ENCODE results near the gene MUC21.

Gene MUC21

DNA sequence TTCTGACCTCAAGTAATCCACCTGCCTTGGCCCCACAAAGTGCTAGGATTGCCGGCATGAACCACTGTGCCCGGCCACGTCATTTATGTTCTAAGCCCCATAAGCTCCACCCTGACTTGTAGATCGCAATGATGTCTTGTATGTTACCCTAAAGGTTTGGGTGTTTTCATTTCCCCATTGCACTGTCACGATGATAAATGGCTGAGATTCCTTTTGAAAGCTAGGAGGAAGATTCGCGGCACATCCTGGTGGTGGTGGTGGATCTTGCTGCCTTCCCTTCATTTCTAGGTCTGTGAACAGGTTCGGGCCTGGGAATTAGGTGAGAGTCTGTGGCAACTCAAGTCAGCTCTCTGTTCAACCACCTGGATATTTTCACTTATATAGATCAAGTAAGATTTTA is 55.0 kb downstream of the MUC21 start:
- no peaks in the 10 kb centered on the region for H3K9me3 ChIP-seq (ENCODE audit: low read length)
- no peak overlapping the region for H3K4me2 ChIP-seq (ENCODE audit: low read length)
- no peak overlapping the region for H2AFZ ChIP-seq (ENCODE audit: low read length)
- TF ChIP-seq CTCF (IDR thresholded peaks at IDR 0.05; ENCODE audit: low read length) (no peak), EZH2 (IDR thresholded peaks at IDR 0.05; ENCODE audit: borderline replicate concordance, low read length) (no peak)
- peaks cover 7% of the 10 kb centered on the region; the same call in 1 of the 2 replicates for H3K27me3 ChIP-seq (ENCODE audit: insufficient read depth, low read length)
- no peaks in the 10 kb centered on the region for H3K4me1 ChIP-seq (ENCODE audit: insufficient read depth, low read length, severe bottlenecking)
- no peaks in the 10 kb centered on the region for H3K79me2 ChIP-seq (ENCODE audit: insufficient read depth, low read length)
- no peak overlapping the region for H3K4me3 ChIP-seq (ENCODE audit: low read depth, low read length, poor library complexity, severe bottlenecking)
- H3K9me2 ChIP-seq (ENCODE audit: low read depth, low read length), result no peaks in the 10 kb centered on the region
- no peak overlapping the region for H3K27ac ChIP-seq (ENCODE audit: low read depth, low read length, poor library complexity, severe bottlenecking)
- no peaks in the 10 kb centered on the region for H3K36me3 ChIP-seq (ENCODE audit: insufficient read depth, low read length)
- no peak overlapping the region for H3K9ac ChIP-seq (ENCODE audit: low read length)
- H4K20me1 ChIP-seq (ENCODE audit: insufficient read depth, low read length), result no peaks in the 10 kb centered on the region
- H3F3A ChIP-seq (ENCODE audit: insufficient read depth, low read length), result no peaks in the 10 kb centered on the region

Data from OCI-LY1 (cell line).